GM23248 (cell line): Measurements from ENCODE around the gene IVD.

Experiments
- EZH2 ChIP-seq: fragments of 200-600 bp; sonication (generic); IDR thresholded peaks from 2 replicates; pipeline ENCODE4 v1.6.1; 2018; ENCODE audit warnings: antibody characterized with exemption, mild to moderate bottlenecking; ENCODE audit not compliant: insufficient read depth, poor library complexity, severe bottlenecking
- EZH2phosphoT487 ChIP-seq: fragments of 200-600 bp; sonication (generic); IDR thresholded peaks from 2 replicates; pipeline ENCODE4 v1.6.1; 2018; ENCODE audit warnings: antibody characterized with exemption, moderate library complexity, mild to moderate bottlenecking, low read depth; ENCODE audit not compliant: insufficient read depth

DNA sequence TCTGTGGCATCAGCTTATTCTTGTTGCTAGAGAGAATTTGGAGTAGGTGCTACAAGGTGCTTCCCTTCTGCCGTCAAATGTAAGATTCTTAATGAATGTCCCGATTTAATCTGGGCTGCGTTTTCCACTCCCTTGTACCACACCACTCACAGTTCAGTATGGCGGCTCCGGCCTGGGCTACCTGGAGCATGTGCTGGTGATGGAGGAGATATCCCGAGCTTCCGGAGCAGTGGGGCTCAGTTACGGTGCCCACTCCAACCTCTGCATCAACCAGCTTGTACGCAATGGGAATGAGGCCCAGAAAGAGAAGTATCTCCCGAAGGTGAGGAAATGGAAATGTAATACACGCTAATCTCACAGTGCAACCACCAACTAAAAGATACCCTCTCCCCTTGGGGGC is 4.9 kb downstream of the IVD start:
- TF ChIP-seq EZH2 (no peak), EZH2phosphoT487 (no peak)
